Measurements from ENCODE around the gene DOK7. TPM values are rescaled to one million over a fixed set of nuclear protein-coding genes. Genes with fewer than 3 reads are reported as not detected.

DOK7 gene
- total RNA-seq, 1 experiment from 2014 or later = 5.3 TPM

GRCh38 chr4:3437998-3438846 lies 24.9 kb upstream of the DOK7 start:
- Mint-ChIP-seq H3K27me3 (ENCODE audit: insufficient read depth, unreplicated experiment) (no peaks in the 10 kb centered on the region), H3K4me3 (ENCODE audit: unreplicated experiment) (no peak overlapping the region), H3K36me3 (ENCODE audit: insufficient read depth, unreplicated experiment) (no peaks in the 10 kb centered on the region), H3K27ac (ENCODE audit: low read depth, unreplicated experiment) (peak overlapping the region; percentile 91), H3K9me3 (ENCODE audit: unreplicated experiment) (no peaks in the 10 kb centered on the region), H3K4me1 (ENCODE audit: insufficient read depth, unreplicated experiment) (peaks cover 20% of the 10 kb centered on the region)
- POLR2A ChIA-PET = interaction anchor here (2.3 to 4.3 kb wide), 2 partner anchors 51 to 146 kb away, joined by 9 to 24 read pairs; partner anchors contain the start of gene RGS12
- CTCF ChIA-PET = interaction anchor here (0.6 to 3.3 kb wide), 4 partner anchors 8 to 92 kb away, joined by 3 to 21 read pairs (median 5); no protein-coding TSS in a partner anchor
- no TSS peak for BruUV-seq (replicated peaks)
- TF ChIP-seq CTCF (IDR thresholded peaks at IDR 0.05; ENCODE audit: unreplicated experiment) = no peak
- no peak for DNase-seq (ENCODE audit: unreplicated experiment)
- intact Hi-C loops (cut with micrococcal nuclease) = no loop called here

- no peaks in the 10 kb centered on the region for H3K9me3 Mint-ChIP-seq (ENCODE audit: unreplicated experiment)
- no peaks in the 10 kb centered on the region for H3K27me3 Mint-ChIP-seq (ENCODE audit: insufficient read depth, unreplicated experiment)
- intact Hi-C loops (cut with micrococcal nuclease) = no loop called here
- H3K27ac Mint-ChIP-seq (ENCODE audit: low read depth, unreplicated experiment) = no peak overlapping the region
- no peaks in the 10 kb centered on the region for H3K36me3 Mint-ChIP-seq (ENCODE audit: insufficient read depth, unreplicated experiment)
- no peak for TF ChIP-seq CTCF (IDR thresholded peaks at IDR 0.05; ENCODE audit: unreplicated experiment)
- no TSS peak for BruUV-seq (replicated peaks)
- H3K4me1 Mint-ChIP-seq (ENCODE audit: insufficient read depth, unreplicated experiment) = peaks cover 20% of the 10 kb centered on the region
- no peak overlapping the region for H3K4me3 Mint-ChIP-seq (ENCODE audit: unreplicated experiment)
- ChIA-PET CTCF (interaction anchor here (0.6 to 3.3 kb wide), 3 partner anchors 9 to 41 kb away, joined by 3 to 21 read pairs (median 3); no protein-coding TSS in a partner anchor), POLR2A (interaction anchor here (2.3 kb wide), 1 partner anchor 147 kb away, joined by 9 read pairs; the partner anchor contains the start of gene RGS12)
- no peak for DNase-seq (ENCODE audit: unreplicated experiment)
Measured at GRCh38 chr4:3438847-3439180, 24.3 kb upstream of the DOK7 start.

GRCh38 chr4:3439391-3439790 lies 23.7 kb upstream of the DOK7 start:
- no peak overlapping the region for H3K27ac Mint-ChIP-seq (ENCODE audit: low read depth, unreplicated experiment)

More at GRCh38 chr4:3439391-3439790, 23.7 kb upstream of the DOK7 start:
- H3K36me3 Mint-ChIP-seq (ENCODE audit: insufficient read depth, unreplicated experiment) = no peaks in the 10 kb centered on the region
- intact Hi-C loops (cut with micrococcal nuclease) = no loop called here
- no peak for DNase-seq (ENCODE audit: unreplicated experiment)
- no peak overlapping the region for H3K4me3 Mint-ChIP-seq (ENCODE audit: unreplicated experiment)
- no TSS peak for BruUV-seq (replicated peaks)
- no peak for TF ChIP-seq CTCF (IDR thresholded peaks at IDR 0.05; ENCODE audit: unreplicated experiment)
- no peaks in the 10 kb centered on the region for H3K9me3 Mint-ChIP-seq (ENCODE audit: unreplicated experiment)
- CTCF ChIA-PET = interaction anchor here (3.0 to 3.3 kb wide), 2 partner anchors 41 to 94 kb away, joined by 14 to 21 read pairs; no protein-coding TSS in a partner anchor
- POLR2A ChIA-PET = no interaction called here
- no peaks in the 10 kb centered on the region for H3K27me3 Mint-ChIP-seq (ENCODE audit: insufficient read depth, unreplicated experiment)
- peaks cover 20% of the 10 kb centered on the region for H3K4me1 Mint-ChIP-seq (ENCODE audit: insufficient read depth, unreplicated experiment)

Data from MCF 10A (cell line).